SK-N-MC (cell line): ENCODE measurements around the gene OPRL1.

Source experiments
- EZH2 ChIP-seq: fragments of 200-600 bp; sonication (generic); IDR thresholded peaks from one replicate; pipeline ENCODE4 v1.6.1; 2017; ENCODE audit warnings: antibody characterized with exemption
- FOXP2 ChIP-seq: optimal IDR thresholded peaks from 2 replicates; pipeline ENCODE3; 2011; ENCODE audit warnings: mild to moderate bottlenecking, moderate library complexity; ENCODE audit not compliant: insufficient read depth; ENCODE audit errors: extremely low read length, control extremely low read depth
- POLR2AphosphoS5 ChIP-seq: IDR thresholded peaks from 2 replicates; pipeline ENCODE4 v1.6.1; 2012; ENCODE audit warnings: mild to moderate bottlenecking, low read depth, low read length, borderline replicate concordance

DNA sequence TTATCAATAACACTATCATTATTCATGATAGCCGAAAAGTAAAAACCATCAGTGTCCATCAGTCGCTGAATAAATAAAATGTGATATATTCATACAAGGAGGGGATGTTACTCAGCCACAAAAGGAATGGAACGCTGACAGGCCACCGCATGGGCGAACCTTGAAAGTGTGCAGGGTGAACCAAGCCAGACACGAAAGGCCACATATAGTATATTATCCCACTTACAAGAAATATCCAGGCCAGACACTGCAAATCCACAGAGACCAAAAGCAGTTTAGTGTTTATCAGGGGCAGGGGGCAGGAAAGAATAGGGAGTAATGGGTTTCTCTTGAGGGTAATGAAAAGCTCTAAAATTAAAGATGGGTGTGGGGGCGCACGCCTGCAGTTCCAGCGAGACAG is 36.1 kb upstream of the OPRL1 start:
- TF ChIP-seq EZH2 = no peak
- no peak for TF ChIP-seq POLR2AphosphoS5
- no peak for TF ChIP-seq FOXP2
